ENCODE data around the gene GRAMD1C.

DNA sequence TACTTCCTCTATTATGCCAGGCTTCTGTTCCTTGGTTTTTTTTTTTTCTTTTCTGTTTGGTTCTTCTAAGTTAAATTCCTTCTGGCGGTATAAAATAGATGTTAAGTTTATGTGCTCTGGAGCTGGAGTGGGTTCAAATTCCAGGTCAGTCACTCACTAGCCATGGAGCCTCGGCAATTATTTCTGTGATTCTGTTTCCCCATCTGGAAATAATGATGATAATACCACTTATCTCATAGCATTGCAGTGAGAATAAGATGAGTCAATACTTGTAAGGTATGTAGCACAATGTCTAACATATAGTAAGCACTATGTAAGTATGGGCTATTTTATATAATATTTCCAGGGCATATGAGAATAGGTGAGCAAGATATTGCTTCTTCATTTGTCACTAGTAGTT is 76.1 kb downstream of the GRAMD1C start:
- TF ChIP-seq HNRNPUL1 (IDR thresholded peaks at IDR 0.05; ENCODE audit: low read depth, low read length) (no peak), MAZ (IDR thresholded peaks at IDR 0.05; ENCODE audit: borderline replicate concordance, low read depth, low read length) (no peak), MAZ (CRISPR knock-in tag; IDR thresholded peaks at IDR 0.05; ENCODE audit: low read depth) (no peak)
- TF ChIP-seq, protein P1, sequence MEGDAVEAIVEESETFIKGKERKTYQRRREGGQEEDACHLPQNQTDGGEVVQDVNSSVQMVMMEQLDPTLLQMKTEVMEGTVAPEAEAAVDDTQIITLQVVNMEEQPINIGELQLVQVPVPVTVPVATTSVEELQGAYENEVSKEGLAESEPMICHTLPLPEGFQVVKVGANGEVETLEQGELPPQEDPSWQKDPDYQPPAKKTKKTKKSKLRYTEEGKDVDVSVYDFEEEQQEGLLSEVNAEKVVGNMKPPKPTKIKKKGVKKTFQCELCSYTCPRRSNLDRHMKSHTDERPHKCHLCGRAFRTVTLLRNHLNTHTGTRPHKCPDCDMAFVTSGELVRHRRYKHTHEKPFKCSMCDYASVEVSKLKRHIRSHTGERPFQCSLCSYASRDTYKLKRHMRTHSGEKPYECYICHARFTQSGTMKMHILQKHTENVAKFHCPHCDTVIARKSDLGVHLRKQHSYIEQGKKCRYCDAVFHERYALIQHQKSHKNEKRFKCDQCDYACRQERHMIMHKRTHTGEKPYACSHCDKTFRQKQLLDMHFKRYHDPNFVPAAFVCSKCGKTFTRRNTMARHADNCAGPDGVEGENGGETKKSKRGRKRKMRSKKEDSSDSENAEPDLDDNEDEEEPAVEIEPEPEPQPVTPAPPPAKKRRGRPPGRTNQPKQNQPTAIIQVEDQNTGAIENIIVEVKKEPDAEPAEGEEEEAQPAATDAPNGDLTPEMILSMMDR (CRISPR knock-in tag; IDR thresholded peaks at IDR 0.05): no peak

Measured in HepG2 (cell line).